Right ventricle myocardium superior (tissue), 1 donor: ENCODE data around the gene SIK3. TPM values are rescaled to one million over a fixed set of nuclear protein-coding genes. Genes with fewer than 3 reads are reported as not detected.

Source experiments
- ATAC-seq: fragments of 200-7000 bp; cut with Tn5 transposase; one replicate; pipeline ENCODE4 v1.9.1; 2020; ENCODE audit warnings: mild to moderate bottlenecking; ENCODE audit not compliant: poor library complexity
- DNase-seq: peaks from one replicate; pipeline ENCODE4 v3.0.0-alpha.2; 2020
- intact Hi-C: fragments of 100-400 bp; cut with DNase I; formaldehyde crosslinking; loops from one replicate; pipeline ENCODE4 v1.11.2; 2022
- total RNA-seq: library from RNA; stranded (reverse); fragmentation: NEBNext Ultra II Directional; extraction: Animal tissue kit (Norgen Biotek cat#: 25700); gene quantifications from one replicate; pipeline ENCODE4 v1.2.1, GENCODE V29; 2021
- donor health status: DM: no; HTN: yes; CAD: no; lungs with severe emphysema.

SIK3 gene
- total RNA-seq, 1 donor from 2014 or later: 30.6 TPM

GRCh38 chr11:116960930-116961329 lies 137.3 kb downstream of the SIK3 start:
- intact Hi-C loops: no loop called here
- DNase-seq: no peak
- ATAC-seq: no peak

- no peak for ATAC-seq
- intact Hi-C loops: no loop called here
Observed at GRCh38 chr11:116958246-116958645, 140.0 kb downstream of the SIK3 start.

GRCh38 chr11:116955949-116956348 lies 142.3 kb downstream of the SIK3 start:
- intact Hi-C loops: no loop called here

More at GRCh38 chr11:116958246-116958645, 140.0 kb downstream of the SIK3 start:
- DNase-seq: no peak

GRCh38 chr11:116955548-116955947 lies 142.7 kb downstream of the SIK3 start:
- ATAC-seq (peak; percentile 16), DNase-seq (no peak)
- intact Hi-C loops: no loop called here

More at GRCh38 chr11:116955949-116956348, 142.3 kb downstream of the SIK3 start:
- peak; percentile 89 for ATAC-seq
- DNase-seq: no peak

GRCh38 chr11:116953530-116954285 lies 144.5 kb downstream of the SIK3 start:
- ATAC-seq: no peak

GRCh38 chr11:116951762-116952161 lies 146.5 kb downstream of the SIK3 start:
- no peak for ATAC-seq
- DNase-seq: no peak
- intact Hi-C loops: no loop called here

More at GRCh38 chr11:116953530-116954285, 144.5 kb downstream of the SIK3 start:
- DNase-seq: no peak
- intact Hi-C loops: no loop called here

- DNase-seq (no peak), ATAC-seq (no peak)
- intact Hi-C loops: no loop called here
Observed at GRCh38 chr11:116950210-116950609, 148.0 kb downstream of the SIK3 start.

- ATAC-seq (no peak), DNase-seq (no peak)
- intact Hi-C loops: loop anchor here (10.0 kb wide), 1 partner anchor 54 kb away; no protein-coding TSS in a partner anchor
Observed at GRCh38 chr11:116948391-116948790, 149.8 kb downstream of the SIK3 start.

- ATAC-seq (no peak), DNase-seq (no peak)
- intact Hi-C loops: loop anchor here (10.0 kb wide), 1 partner anchor 52 kb away; no protein-coding TSS in a partner anchor
Observed at GRCh38 chr11:116946414-116946813, 151.8 kb downstream of the SIK3 start.

GRCh38 chr11:116939499-116939898 lies 158.7 kb downstream of the SIK3 start:
- intact Hi-C loops: no loop called here
- DNase-seq (no peak), ATAC-seq (no peak)

- ATAC-seq: no peak
- DNase-seq: no peak
- intact Hi-C loops: no loop called here
Observed at GRCh38 chr11:116938471-116939070, 159.7 kb downstream of the SIK3 start.

- no peak for ATAC-seq
- DNase-seq: no peak
- intact Hi-C loops: no loop called here
Observed at GRCh38 chr11:116936754-116937446, 161.3 kb downstream of the SIK3 start.

GRCh38 chr11:116935514-116935913 lies 162.7 kb downstream of the SIK3 start:
- ATAC-seq (no peak), DNase-seq (no peak)
- intact Hi-C loops: no loop called here

- DNase-seq (no peak), ATAC-seq (no peak)
- intact Hi-C loops: no loop called here
Observed at GRCh38 chr11:116935089-116935488, 163.1 kb downstream of the SIK3 start.

- no peak for DNase-seq
- no peak for ATAC-seq
- intact Hi-C loops: no loop called here
Observed at GRCh38 chr11:116933961-116934360, 164.3 kb downstream of the SIK3 start.

GRCh38 chr11:116932181-116932580 lies 166.0 kb downstream of the SIK3 start:
- ATAC-seq (no peak), DNase-seq (no peak)
- intact Hi-C loops: no loop called here

- intact Hi-C loops: no loop called here
- DNase-seq (no peak), ATAC-seq (peak; percentile 54)
Observed at GRCh38 chr11:116931206-116931953, 166.8 kb downstream of the SIK3 start.

GRCh38 chr11:116930586-116930985 lies 167.6 kb downstream of the SIK3 start:
- peak; percentile 4 for ATAC-seq
- intact Hi-C loops: no loop called here

GRCh38 chr11:116930177-116930576 lies 168.1 kb downstream of the SIK3 start:
- ATAC-seq: peak; percentile 49
- intact Hi-C loops: no loop called here
- no peak for DNase-seq

More at GRCh38 chr11:116930586-116930985, 167.6 kb downstream of the SIK3 start:
- DNase-seq: no peak
